ENCODE results near the gene CDCA5.
A peak's percentile ranks its signal among the peaks of the same experiment; 100 is the strongest.
"Not testable (repeated sequence)": the region's sequence is repeated elsewhere in the genome, so short reads cannot be mapped to it uniquely, and the experiment has no call there.

CDCA5 gene

GRCh38 chr11:65118891-65119669, 35.2 kb upstream of the CDCA5 start:
- not testable (repeated sequence) for DNase-seq

GRCh38 chr11:65118097-65118837, 34.4 kb upstream of the CDCA5 start:
- no peak for DNase-seq

GRCh38 chr11:65117206-65118096, 33.6 kb upstream of the CDCA5 start, which contains the start of gene ZNHIT2:
Gene ZNHIT2, minus strand, starts transcription at chr11:65117701. Its CDS starts 48 bp downstream, at chr11:65117653.
- DNase-seq: peak; percentile 99

- DNase-seq: peak; percentile 55
Observed at GRCh38 chr11:65116370-65117205, 32.7 kb upstream of the CDCA5 start.

- no peak for DNase-seq
Observed at GRCh38 chr11:65115361-65116082, 31.7 kb upstream of the CDCA5 start.

GRCh38 chr11:65114538-65115171, 30.8 kb upstream of the CDCA5 start:
- DNase-seq: no peak

- DNase-seq: no peak
Observed at GRCh38 chr11:65113839-65114238, 30.0 kb upstream of the CDCA5 start.

GRCh38 chr11:65113361-65113756, 29.5 kb upstream of the CDCA5 start:
- DNase-seq: no peak

GRCh38 chr11:65112546-65113360, 28.9 kb upstream of the CDCA5 start:
- peak; percentile 78 for DNase-seq

- peak; percentile 95 for DNase-seq
Observed at GRCh38 chr11:65111744-65112545, 28.1 kb upstream of the CDCA5 start, which contains the start of gene TM7SF2. Gene TM7SF2, plus strand, starts transcription at chr11:65111872. Its CDS starts 144 bp downstream, at chr11:65112016.

- no peak for DNase-seq
Observed at GRCh38 chr11:65111159-65111743, 27.4 kb upstream of the CDCA5 start.

- peak; percentile 90 for DNase-seq
Observed at GRCh38 chr11:65110354-65110861, 26.6 kb upstream of the CDCA5 start.

GRCh38 chr11:65109231-65110198, 25.7 kb upstream of the CDCA5 start:
- no peak for DNase-seq

- no peak for DNase-seq
Observed at GRCh38 chr11:65108469-65109123, 24.8 kb upstream of the CDCA5 start.

GRCh38 chr11:65107751-65108468, 24.1 kb upstream of the CDCA5 start:
- DNase-seq: no peak

GRCh38 chr11:65107078-65107477, 23.2 kb upstream of the CDCA5 start:
- DNase-seq: no peak
